ELF-1 (cell line): Measurements from ENCODE around the gene INSYN2A.

Experiments
- DNase-seq: peaks from one replicate; pipeline ENCODE4 v3.0.0-alpha.2; 2016; ENCODE audit warnings: low read depth, low spot score

The INSYN2A gene

DNA sequence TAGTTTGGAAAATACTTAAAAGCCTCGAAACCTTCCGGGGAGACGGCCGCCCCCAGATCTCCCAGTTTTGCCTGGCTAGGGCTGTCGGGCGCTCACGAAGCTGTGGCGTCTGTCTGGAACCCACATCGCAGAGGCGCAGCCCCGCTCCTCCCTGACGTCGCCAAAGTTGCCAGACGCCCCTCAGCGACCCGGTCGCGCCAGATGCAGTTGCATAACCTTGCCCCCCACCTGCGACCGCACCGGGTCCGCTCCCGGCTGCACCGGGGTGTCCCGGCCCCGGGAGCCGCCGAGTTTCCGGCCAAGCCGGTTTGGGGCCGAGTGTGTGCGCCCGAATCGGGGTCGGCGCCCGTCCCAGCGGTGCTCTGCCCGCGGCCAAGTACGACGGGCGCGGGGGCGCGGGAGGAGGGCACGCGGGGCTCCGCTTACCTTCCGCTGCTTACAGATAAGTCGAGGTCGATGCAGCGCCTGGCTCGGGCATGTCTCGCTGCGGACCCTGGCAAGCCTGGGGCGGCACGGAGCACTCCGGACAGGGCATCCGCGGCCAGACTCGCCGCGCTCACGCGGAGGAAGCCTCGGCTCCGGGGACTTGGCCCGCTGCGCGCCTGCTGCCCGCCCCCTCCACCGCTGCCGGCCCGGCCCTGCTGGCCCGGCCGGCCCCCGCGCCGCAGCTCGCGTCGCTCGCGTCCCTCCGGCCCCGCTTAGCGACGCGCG, 665 bp downstream of the INSYN2A start:
- DNase-seq = peak; percentile 57

DNA sequence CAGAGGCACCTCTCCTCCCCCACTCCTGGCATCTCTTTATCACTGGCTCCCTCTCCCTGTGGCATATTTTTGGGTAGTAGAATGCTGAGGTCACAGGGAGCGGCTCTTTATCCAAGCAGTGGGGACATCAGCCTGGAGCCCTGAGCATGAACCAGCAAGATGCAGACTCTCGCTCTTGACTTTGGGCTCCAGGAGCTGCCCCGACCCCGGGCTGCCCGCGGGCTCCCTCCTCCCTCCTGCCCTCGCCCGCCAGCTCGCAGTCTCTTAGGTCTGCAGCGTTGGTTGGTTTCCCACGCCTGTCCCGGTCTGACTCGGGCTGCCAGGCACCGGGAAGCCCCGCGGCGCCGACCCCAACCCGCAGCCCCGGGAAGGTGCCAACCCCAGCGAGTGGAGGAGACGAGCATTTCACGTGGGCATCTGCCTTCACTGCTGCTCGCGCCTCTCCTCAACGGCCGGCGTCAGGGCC, 1.3 kb downstream of the INSYN2A start:
- DNase-seq = peak; percentile 34

DNA sequence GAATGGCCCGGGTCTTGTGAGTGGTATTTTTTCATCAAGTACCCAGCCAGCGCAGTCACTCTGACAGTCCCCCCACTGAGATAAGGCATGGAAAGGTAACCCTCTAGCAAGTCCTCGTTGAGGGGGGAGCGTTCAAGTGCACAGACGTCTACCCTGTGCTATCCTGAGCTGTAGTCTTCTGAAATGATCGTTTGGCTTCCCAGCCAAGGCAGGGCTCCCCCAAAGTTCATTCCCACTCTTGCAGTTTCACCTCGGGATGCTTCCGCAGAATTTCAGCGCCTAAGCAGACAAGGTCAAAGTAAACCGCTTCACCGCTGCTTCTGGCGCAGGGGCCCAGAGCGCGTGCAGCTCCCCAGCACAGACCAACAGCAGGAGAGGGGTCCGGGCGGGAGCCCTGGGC, 1.8 kb downstream of the INSYN2A start:
- no peak for DNase-seq

DNA sequence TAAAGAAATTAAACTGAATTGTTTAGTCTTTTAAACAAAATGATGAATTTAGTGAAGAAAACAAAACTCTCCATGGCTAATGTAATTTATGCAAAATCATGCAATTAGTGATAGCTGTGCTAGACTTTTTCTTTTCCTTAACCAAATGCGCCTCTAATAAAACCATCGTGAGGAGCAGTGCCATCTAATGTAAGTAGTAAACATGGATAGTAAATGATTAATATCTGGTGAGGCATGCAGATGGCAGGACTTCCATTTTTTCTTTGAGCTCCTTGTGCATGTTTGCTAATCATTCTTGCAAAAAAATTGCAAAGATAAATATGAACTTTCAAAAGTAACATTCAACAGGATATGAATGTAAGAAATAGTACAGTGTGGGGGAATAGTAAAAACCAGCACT, 2.3 kb downstream of the INSYN2A start:
- DNase-seq = no peak

DNA sequence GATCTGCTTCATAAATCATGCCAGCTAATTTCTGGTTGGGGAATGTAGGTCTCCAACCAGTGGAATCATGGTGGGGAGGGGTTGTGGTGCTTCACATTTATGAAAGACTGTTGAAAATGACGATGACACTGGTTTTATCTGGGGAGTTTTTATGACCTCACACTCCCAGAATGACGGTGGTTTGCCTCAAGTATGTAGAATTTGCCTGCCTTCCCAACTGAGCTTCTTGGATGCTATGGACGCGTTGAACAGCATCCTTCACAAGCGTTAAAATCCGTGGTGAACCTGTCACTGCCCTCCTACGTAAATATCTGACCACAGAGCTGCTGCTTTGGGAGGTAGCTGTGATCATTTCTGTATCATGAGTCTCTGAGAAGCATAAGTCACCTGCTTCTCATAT, 3.3 kb downstream of the INSYN2A start:
- no peak for DNase-seq

DNA sequence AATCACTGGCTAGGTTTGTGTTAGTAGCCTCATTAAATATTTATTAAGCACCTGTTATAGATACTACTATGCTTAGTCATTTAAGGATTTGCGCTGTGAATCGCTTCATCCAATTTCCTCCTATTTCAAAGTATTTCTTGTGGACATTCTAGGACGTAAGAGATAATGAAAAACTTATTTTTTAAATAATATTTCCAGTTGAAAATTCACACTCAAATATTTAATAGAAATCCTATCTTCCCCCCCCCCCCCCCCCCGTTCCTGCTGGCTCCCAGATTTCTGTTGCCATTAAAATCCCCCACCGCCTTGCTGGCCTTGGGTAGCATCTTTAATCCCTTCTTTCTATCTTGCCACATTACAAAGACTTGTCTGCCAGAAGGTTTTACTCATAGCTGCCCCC, 6.0 kb downstream of the INSYN2A start:
- no peak for DNase-seq

DNA sequence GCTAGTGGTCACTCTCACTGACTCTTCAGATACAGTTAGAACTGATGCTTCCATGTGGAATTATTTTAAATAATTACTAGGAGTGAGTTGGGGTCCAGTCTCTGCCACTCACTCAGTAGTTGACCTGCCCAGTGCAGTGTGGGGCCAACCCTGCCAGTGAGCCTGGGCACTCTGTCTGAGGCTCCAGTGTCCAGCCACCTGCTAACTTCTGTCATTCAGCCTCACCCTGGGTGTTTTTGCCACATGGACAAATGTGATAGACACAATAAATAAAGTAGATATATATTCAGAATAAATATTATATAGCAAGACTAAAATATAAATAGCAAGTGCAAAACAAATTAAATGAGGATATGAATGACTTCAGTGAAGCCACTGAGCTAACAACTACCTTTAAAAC, 7.2 kb downstream of the INSYN2A start:
- DNase-seq = no peak

DNA sequence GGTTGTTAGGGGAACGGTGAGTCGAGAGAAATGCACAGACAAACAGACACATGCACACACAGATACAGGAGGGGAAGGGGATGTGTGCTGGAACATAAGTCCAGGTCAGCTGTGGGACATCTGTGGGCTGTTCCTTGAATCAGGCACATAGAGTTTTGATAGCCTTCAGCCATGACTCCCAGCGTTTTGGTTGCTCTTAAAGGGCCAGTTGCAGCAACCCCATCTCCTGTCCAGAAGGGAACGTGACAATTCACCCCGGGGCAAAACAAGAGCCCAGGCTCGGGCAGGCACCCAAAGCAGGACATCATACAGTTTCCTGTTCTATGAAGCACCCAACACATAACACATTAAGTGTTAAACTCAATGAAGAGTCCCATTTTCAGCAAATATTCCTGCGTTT, 9.6 kb downstream of the INSYN2A start:
- DNase-seq = no peak

DNA sequence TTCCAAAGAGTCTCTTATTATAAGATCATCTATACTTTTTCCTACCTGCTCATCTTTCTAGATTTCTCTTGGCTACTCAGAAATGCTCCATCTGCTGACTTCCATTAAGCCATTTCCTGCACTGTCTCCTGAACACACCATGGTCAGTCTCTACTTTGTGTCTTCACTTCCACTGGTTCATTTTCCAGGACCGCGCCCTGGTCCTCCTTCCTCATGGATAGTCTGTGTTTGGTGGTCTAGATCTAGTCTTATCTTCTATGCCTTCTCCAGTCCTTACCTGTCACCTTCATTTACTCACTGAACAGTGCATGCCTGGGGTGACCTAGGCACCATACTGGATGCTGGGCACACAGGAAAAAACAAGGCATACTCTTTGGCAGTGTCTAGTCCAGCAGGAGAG, 11.8 kb downstream of the INSYN2A start:
- DNase-seq = no peak

DNA sequence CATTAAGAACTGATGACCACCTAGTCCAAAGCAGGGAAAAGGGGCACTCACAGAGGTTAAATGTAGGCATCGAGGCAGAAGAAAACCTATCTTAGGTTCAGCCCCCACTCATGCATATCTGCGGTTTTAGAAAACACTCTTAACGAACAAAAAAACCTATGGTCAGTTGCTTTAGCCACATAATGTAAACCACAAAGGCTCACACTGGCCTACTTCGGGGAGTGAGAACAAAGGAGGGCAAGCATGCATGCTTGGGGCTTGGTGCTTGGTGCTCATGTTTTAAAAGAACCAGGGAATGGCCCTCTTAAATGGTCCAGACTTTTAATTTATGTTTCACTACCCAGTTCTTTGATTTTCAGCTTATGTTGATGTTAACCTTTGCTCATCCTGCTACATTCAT, 14.2 kb downstream of the INSYN2A start:
- no peak for DNase-seq

DNA sequence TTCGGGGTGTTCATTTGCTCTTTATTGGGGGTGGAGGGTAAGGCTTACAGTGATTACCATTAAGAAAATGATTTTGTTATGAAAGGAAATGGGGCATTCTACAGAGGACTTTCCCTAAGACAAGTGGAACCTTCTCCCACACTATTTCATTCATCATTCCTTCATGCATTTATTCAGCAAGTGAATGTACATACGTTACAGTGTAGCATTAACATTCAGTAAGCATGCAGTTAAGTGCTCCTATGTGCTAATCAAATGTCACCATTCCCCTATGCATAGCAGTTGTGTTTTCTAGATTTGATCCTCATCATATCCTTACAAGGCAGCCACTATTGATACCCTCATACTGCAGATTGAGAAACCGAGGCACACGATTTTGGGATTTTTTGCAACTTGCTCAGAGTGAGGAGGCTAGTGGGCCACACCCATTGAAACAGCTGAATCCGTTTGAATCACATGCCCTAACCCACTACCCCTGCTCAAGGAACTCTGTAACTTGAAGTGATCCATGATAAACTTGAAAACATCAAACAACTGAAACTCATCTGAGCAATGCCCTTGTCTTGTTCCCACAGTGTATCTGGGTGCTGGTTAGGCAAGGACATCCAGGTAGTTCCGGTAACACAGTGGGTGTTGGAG, 16.7 kb downstream of the INSYN2A start:
- no peak for DNase-seq

DNA sequence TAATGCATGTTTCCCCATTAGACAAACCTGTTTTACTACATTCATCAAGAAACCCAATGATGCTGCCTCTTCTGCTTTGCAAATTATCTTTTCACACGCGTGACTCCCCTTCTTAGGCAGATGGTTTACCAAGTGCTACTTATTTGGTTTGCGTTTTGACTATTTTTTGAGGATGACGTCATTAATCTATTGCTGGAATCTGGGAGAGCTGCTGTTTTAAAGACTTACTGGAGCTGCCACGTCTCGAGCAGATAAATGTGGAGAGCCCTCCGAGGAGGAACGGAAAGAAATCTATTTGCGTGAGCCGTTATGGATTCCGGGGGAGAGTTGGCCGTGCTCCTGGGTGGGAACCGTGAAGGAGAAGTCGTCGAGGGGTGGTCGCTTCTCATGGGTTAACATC, 19.7 kb downstream of the INSYN2A start:
- no peak for DNase-seq

DNA sequence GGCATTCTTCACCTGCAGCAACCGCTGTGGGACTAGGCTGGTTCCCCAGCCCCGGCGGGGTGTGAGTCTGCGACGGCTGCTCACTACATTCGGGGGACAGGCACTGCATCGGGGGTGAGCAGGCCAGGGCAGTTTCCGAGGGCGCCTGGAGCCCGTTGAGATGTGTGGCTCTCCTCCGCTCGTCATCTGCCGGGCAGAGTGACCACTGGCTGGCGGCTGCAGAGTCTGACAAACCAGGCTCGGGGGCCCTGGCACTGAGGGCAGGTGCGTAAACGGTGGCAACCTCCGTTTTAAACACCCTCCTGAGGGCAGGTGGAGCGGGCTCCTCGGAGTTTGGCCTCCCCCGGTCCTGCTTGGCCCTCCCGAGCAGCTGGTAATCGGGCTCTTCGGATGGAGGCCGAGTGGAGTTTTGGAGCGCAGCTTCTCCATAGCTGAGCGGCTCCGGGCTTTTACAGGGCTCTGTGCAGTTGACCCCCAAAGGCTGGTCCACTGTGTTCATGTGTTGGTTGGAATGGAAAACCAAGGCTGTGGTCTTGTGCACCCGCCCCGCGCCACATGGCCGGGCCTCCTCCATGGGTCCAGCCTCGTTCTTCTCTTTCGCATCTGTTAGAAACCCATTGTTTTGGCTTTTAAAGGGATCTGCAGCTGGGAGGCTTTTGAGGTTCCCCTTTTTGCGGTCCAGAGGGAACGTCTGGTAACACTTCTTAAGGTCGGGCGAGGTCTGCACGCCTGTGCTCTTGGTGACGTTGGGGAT, 20.9 kb downstream of the INSYN2A start:
- DNase-seq = no peak

DNA sequence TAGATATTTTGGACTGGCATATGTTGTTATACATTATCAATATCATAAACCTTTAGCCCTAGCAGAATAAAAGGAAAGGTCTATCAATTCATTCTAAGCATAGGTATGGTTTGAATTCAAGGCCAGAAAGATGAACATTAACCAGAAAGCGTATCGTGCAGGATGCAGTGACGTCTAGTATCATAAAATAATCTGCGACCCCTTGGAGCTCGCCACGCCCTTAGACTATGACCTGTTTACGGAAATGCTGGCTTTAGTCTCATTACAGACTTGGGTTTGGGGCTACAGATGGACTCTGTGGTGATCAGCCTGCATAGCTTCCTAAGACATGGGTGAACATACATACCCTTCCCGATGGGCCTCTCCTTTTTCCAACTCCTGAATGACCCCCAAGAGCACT, 21.5 kb downstream of the INSYN2A start:
- no peak for DNase-seq

DNA sequence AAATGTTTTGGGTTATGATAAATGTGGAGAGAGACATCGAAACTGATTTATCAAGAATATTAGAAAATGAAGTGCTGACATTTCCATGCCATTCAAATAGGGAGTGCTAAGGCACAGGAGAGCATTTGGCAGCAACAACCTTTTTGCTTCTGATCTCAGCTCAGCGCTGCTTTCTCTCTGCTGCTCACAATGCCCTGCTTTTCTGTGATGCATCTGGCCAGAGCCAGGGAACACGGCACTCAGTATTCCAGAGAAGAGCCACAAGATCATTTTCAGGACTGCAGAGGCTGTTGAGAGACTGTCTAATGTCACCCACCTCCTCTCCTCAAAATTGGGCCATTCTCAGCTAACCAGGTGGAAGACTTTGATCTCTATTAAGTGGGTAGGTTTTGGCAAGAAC, 28.1 kb downstream of the INSYN2A start:
- DNase-seq = no peak

DNA sequence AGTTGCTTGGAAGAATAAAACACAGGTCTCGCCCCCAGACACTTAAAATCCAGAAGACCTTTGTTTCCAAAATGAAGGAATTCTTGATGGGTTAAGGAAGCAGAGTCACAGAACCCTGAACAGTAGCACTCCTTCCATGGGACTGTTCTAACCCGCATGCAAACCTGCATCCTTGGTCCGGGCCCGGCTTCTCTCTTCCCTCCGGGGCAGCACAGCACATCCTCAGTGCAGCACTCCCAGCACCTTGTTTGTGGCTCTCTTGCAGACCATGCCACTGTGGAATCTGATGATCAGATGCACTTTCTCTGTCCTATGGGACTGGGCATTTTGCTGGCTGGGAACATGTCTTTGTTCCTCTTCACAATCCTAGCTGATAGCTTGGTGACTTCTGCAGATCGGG, 33.5 kb downstream of the INSYN2A start:
- DNase-seq = no peak

DNA sequence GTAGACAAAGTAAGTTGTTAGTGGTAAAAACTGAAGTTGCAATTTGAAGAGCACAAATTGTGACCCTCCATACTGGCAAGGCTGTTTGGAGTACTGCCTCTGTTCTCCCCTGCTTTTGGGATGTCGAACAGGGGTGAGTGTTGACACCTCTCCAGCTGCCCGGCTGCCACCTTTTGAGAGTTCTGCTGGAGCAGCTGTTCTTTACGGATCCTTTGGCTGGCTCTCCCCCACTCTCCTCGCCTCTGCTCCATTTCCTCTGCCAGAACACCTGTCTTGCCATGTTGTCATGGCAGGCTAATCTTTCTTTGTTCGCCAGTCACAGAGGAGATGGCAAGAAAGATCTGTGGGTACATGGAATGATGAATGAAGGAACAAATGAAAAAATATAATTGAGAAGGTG, 34.9 kb downstream of the INSYN2A start:
- no peak for DNase-seq

DNA sequence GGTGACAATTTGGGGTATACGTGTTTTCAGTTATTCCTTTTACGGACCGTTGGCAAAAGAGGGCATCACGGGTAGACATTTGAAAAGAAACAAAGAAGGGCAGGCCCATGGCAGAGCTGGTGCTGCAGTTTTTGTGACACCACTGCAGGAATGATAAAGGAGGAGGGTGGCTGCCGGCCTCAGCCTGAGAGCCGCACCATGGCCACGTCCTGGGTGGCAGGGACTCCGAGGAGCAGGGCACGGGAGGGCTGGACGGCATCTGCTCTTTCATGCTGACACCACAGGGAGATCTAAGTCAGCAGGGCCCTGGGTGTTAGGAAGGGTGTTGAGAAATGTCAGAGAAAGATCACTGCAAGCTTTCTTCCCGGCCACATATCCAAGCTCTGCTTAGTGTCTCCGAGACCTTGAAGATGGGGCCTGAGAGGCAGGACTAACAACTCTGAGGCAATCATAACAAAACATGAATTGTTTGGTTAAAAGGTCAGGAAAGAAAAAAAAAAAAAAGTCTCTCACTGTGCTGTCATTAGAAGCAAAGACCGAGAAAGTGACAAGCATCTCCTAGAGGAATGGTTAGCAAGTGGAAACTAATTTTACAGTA, 36.6 kb downstream of the INSYN2A start:
- no peak for DNase-seq

DNA sequence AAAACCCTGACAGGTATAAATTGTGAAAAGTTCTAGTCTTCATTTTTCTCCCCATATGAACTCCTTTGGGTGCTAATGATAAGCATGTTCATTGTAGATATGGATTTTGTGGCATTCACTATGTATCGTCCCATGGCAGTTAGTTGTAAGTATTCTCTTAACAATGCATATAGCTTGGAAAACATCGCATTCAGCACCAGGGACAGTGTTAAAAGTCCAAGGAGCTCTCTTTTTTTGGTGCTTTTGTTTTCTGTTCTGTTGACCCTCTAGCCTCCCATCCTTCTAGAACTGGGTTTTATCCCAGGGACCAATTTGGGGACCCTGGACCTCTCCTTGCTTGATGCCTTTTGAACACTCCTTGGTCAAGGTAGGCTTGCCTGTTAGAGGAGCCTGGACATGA, 37.7 kb downstream of the INSYN2A start:
- DNase-seq = no peak

DNA sequence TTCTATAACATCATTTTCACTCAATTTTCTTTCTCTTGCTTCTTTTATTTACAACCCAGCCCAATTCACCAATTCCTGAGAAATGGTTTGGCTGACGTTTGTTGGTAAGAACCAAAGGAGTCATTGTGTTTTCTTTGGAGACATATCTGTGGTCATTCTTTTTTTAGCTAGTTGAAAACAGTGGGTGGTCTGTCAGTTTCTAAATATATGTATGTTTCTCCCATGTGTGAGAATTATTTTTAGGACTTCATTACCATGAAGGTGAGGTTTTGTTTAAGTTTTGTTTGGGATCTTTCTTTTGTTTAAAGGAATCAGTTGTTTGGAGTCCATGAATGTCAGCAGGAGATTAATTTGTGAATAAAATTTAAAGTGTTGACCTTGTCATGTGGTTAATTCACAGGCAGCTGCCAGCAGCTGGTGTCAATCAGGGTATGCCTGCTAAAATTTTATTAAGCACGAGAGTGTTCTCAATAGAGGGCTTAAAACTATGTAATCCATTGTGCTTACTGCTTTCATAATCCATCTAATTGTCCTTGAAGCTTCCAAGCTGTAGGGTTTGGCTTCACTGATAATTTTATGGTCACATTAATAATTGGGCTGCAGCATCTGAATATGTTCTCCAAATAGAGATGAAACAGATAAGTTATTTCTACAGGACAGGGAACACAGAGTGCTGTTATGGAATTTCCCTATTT, 38.7 kb downstream of the INSYN2A start:
- no peak for DNase-seq

DNA sequence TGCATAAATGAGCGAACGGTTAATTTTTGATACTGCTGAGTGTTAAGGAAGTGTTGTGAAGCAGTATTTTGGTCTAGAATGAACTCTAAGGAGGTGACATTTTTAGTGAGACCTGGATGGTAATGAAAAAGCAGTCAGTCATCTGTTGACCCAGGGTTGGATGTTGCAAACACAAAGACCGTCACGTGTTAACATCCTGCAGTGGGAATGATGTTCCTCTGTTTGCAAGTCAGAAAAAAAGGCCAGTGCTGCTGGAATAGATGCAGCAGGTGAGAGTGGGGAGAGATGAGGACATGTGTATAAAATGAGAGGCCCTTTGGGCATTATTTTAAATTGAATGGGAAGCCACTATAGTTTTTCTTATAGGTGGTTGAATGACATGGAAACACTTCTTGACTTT, 39.3 kb downstream of the INSYN2A start:
- DNase-seq = no peak
